K562 treated with DMSO at 1 percent for 24 hours (cell line): Measurements from ENCODE around the gene POU2AF1. TPM values are rescaled to one million over a fixed set of nuclear protein-coding genes. Genes with fewer than 3 reads are reported as not detected.

ENCODE experiments used
- total RNA-seq: library from RNA; unstranded; fragments of 300-600 nt; gene quantifications from 2 replicates; pipeline ENCODE4 v1.2.3, GENCODE V29; 2022; ENCODE audit warnings: low read depth; ENCODE audit not compliant: insufficient read depth

POU2AF1 gene
- not detected in 2 replicates for total RNA-seq

GRCh38 chr11:111378861-111379601 is at the start of gene POU2AF1:
POU2AF1 (minus strand) TSS chr11:111379275; CDS start chr11:111379177, 98 bp downstream.

Other genes with a start within 250 kb of the POU2AF1 start
- gene POU2AF2, start 133.6 kb downstream of the POU2AF1 start, total RNA-seq, result not detected in 2 replicates
- gene POU2AF3, start 80.7 kb downstream of the POU2AF1 start, total RNA-seq, result not detected in 2 replicates
- not detected in 2 replicates for gene BTG4, start 133.1 kb upstream of the POU2AF1 start, total RNA-seq
- not detected in 2 replicates for gene HOATZ, start 135.5 kb upstream of the POU2AF1 start, total RNA-seq
- gene LAYN, start 161.4 kb upstream of the POU2AF1 start, total RNA-seq, result not detected in 2 replicates
- 8.2 and 9.8 TPM in 2 replicates for gene SIK2, start 223.2 kb upstream of the POU2AF1 start, total RNA-seq